ENCODE measurements around the gene ACP6. TPM values are rescaled to one million over a fixed set of nuclear protein-coding genes. Genes with fewer than 3 reads are reported as not detected.

Gene ACP6
- total and polyA plus RNA-seq, 10 of the 15 experiments (the other 5 are each of a cell fraction or from before 2014, with no cell fraction given), result 3.1 to 19.7 (median 9.4) TPM

DNA sequence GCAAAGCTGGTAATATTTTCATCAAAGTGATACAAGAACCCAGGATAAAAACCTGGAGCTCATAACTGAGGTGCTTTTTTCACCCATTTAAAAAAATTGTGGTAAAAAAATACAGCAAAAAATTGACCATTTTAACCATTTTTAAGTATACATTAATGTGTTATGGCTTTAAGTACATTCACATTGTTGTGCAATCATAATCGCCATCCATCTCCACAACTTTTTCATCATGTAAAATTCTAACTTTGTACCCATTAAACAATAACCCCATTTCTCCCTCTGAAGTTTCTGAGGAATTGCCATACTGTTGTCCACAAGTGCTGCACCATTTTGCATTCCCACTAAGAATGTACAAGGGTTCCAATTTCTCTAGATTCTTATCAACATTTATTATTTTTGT, 36.6 kb downstream of the ACP6 start:
- H3K9me3 ChIP-seq (replicated peaks; ENCODE audit: control insufficient read depth, insufficient read depth, low read length), result no peaks in the 10 kb centered on the region
- no peaks in the 10 kb centered on the region for H4K20me1 ChIP-seq (ENCODE audit: control insufficient read depth, insufficient read depth)
- H3K36me3 ChIP-seq (ENCODE audit: control insufficient read depth in 2 of 2, insufficient read depth in 2 of 2, low read length in 1 of 2), result no peaks in the 10 kb centered on the region
- intact Hi-C loops (cut with micrococcal nuclease; ENCODE audit: unreplicated experiment) (no loop called here), in situ Hi-C loops (cut with MboI) (loop anchor here (10.0 kb wide), 1 partner anchor 359 kb away; no protein-coding TSS in a partner anchor)
- H2AFZ ChIP-seq (ENCODE audit: control insufficient read depth, low read depth, low read length), result no peak overlapping the region
- no peaks in the 10 kb centered on the region for H3K27me3 ChIP-seq (replicated peaks in 1 of 2; ENCODE audit: control insufficient read depth in 2 of 2, insufficient read depth in 2 of 2, low read length in 1 of 2)
- no peak for DNase-seq (ENCODE audit: low read depth, low spot score)
- ATAC-seq, result no peak
- H3K27ac ChIP-seq (ENCODE audit: control insufficient read depth, insufficient read depth), result no peak overlapping the region
- TF ChIP-seq, protein P1, sequence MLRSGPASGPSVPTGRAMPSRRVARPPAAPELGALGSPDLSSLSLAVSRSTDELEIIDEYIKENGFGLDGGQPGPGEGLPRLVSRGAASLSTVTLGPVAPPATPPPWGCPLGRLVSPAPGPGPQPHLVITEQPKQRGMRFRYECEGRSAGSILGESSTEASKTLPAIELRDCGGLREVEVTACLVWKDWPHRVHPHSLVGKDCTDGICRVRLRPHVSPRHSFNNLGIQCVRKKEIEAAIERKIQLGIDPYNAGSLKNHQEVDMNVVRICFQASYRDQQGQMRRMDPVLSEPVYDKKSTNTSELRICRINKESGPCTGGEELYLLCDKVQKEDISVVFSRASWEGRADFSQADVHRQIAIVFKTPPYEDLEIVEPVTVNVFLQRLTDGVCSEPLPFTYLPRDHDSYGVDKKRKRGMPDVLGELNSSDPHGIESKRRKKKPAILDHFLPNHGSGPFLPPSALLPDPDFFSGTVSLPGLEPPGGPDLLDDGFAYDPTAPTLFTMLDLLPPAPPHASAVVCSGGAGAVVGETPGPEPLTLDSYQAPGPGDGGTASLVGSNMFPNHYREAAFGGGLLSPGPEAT (IDR thresholded peaks at IDR 0.05; ENCODE audit: low read depth), result no peak
- TF ChIP-seq MYB (IDR thresholded peaks at IDR 0.05; ENCODE audit: borderline replicate concordance, low read depth, low read length), result no peak
- TF ChIP-seq ZNF622 (IDR thresholded peaks at IDR 0.05), result no peak
- H3K79me2 ChIP-seq (ENCODE audit: control insufficient read depth, insufficient read depth, low read length), result no peaks in the 10 kb centered on the region
- no TSS peak for BruUV-seq (replicated peaks)
- H3K4me2 ChIP-seq (ENCODE audit: control insufficient read depth, insufficient read depth), result no peak overlapping the region
- RAD21 ChIA-PET (ENCODE audit: unreplicated experiment), result no interaction called here
- POLR2A ChIA-PET, result no interaction called here
- H3K9ac ChIP-seq (ENCODE audit: control insufficient read depth, insufficient read depth, low read length), result no peak overlapping the region
- CTCF ChIA-PET, result interaction anchor here (0.6 to 0.8 kb wide), 2 partner anchors 12 to 258 kb away, joined by 3 read pairs; no protein-coding TSS in a partner anchor
- FAIRE-seq, result no peak
- no peak overlapping the region for H3K4me3 ChIP-seq
- H3K4me1 ChIP-seq (ENCODE audit: control insufficient read depth, insufficient read depth, low read length), result no peaks in the 10 kb centered on the region
- WGBS (ENCODE audit: insufficient coverage, insufficient replicate concordance, low lambda C conversion rate, missing lambda C conversion rate), result 58% methylated on average over 1 of the region's 1 CpG
- SMC1A ChIA-PET (ENCODE audit: uncharacterized antibody, unreplicated experiment), result no interaction called here

DNA sequence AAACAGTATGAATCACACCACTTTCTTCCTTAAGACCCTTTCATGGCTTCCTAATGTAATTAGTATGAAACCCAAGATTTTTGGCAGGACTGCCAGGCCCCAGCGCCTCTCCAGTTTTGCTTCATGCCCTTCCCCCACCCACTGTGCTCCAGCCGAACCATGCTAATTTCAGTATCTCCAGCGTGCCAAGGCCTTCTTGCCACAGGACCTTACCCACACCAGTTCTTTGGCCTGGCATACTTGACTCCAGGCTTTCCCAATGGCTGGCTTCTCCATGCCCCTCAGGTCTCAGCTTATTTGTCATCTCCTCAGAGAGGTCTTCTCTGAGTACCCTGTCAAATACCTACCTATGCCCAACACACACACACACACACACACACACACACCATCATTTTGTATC, 38.5 kb downstream of the ACP6 start:
- H3K9ac ChIP-seq (ENCODE audit: control insufficient read depth, insufficient read depth, low read length), result no peak overlapping the region
- H3K4me2 ChIP-seq (ENCODE audit: control insufficient read depth, insufficient read depth), result no peak overlapping the region
- no peak overlapping the region for H3K4me3 ChIP-seq
- no peak for DNase-seq (ENCODE audit: low read depth, low spot score)
- no peak for ATAC-seq
- H2AFZ ChIP-seq (ENCODE audit: control insufficient read depth, low read depth, low read length), result no peak overlapping the region
- 75% methylated on average over 3 of the region's 3 CpGs for WGBS (ENCODE audit: insufficient coverage, insufficient replicate concordance, low lambda C conversion rate, missing lambda C conversion rate)
- ChIA-PET POLR2A (no interaction called here), SMC1A (ENCODE audit: uncharacterized antibody, unreplicated experiment) (no interaction called here), CTCF (interaction anchor here (3.4 kb wide), 1 partner anchor 9 kb away, joined by 16 read pairs; no protein-coding TSS in a partner anchor), RAD21 (ENCODE audit: unreplicated experiment) (no interaction called here)
- intact Hi-C loops (cut with micrococcal nuclease; ENCODE audit: unreplicated experiment) (no loop called here), in situ Hi-C loops (cut with MboI) (loop anchor here (10.0 kb wide), 1 partner anchor 357 kb away; no protein-coding TSS in a partner anchor)
- H3K36me3 ChIP-seq (ENCODE audit: control insufficient read depth in 2 of 2, insufficient read depth in 2 of 2, low read length in 1 of 2), result no peaks in the 10 kb centered on the region
- no peaks in the 10 kb centered on the region for H3K27me3 ChIP-seq (replicated peaks in 1 of 2; ENCODE audit: control insufficient read depth in 2 of 2, insufficient read depth in 2 of 2, low read length in 1 of 2)
- H3K9me3 ChIP-seq (replicated peaks; ENCODE audit: control insufficient read depth, insufficient read depth, low read length), result no peaks in the 10 kb centered on the region
- TF ChIP-seq RAD21 (IDR thresholded peaks at IDR 0.05; ENCODE audit: insufficient read depth, low read depth, low read length) (no peak), NR2F1 (conservative IDR thresholded peaks at IDR 0.05) (no peak), EGR1 (IDR thresholded peaks at IDR 0.05; ENCODE audit: borderline replicate concordance in 1 of 2, low read depth in 2 of 2, low read length in 2 of 2) (no peak), POLR2A (IDR thresholded peaks at IDR 0.05; ENCODE audit: low read depth, low read length) (no peak), SRF (IDR thresholded peaks at IDR 0.05; ENCODE audit: low read depth in 2 of 2, low read length in 2 of 2) (no peak), HDAC6 (IDR thresholded peaks at IDR 0.05; ENCODE audit: unreplicated experiment) (no peak), GABPA (IDR thresholded peaks at IDR 0.05; ENCODE audit: low read depth) (no peak), SUPT20H (IDR thresholded peaks at IDR 0.05; ENCODE audit: borderline replicate concordance, control insufficient read depth, low read depth, low read length) (no peak), MTA3 (IDR thresholded peaks at IDR 0.05; ENCODE audit: borderline replicate concordance, low read length) (no peak)
- TF ChIP-seq, protein P2, sequence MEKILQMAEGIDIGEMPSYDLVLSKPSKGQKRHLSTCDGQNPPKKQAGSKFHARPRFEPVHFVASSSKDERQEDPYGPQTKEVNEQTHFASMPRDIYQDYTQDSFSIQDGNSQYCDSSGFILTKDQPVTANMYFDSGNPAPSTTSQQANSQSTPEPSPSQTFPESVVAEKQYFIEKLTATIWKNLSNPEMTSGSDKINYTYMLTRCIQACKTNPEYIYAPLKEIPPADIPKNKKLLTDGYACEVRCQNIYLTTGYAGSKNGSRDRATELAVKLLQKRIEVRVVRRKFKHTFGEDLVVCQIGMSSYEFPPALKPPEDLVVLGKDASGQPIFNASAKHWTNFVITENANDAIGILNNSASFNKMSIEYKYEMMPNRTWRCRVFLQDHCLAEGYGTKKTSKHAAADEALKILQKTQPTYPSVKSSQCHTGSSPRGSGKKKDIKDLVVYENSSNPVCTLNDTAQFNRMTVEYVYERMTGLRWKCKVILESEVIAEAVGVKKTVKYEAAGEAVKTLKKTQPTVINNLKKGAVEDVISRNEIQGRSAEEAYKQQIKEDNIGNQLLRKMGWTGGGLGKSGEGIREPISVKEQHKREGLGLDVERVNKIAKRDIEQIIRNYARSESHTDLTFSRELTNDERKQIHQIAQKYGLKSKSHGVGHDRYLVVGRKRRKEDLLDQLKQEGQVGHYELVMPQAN (conservative IDR thresholded peaks at IDR 0.05), result no peak
- TF ChIP-seq, protein P3, sequence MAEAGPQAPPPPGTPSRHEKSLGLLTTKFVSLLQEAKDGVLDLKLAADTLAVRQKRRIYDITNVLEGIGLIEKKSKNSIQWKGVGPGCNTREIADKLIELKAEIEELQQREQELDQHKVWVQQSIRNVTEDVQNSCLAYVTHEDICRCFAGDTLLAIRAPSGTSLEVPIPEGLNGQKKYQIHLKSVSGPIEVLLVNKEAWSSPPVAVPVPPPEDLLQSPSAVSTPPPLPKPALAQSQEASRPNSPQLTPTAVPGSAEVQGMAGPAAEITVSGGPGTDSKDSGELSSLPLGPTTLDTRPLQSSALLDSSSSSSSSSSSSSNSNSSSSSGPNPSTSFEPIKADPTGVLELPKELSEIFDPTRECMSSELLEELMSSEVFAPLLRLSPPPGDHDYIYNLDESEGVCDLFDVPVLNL (IDR thresholded peaks at IDR 0.05; ENCODE audit: low read depth, low read length), result no peak
- H4K20me1 ChIP-seq (ENCODE audit: control insufficient read depth, insufficient read depth), result no peaks in the 10 kb centered on the region
- no peak for FAIRE-seq
- H3K79me2 ChIP-seq (ENCODE audit: control insufficient read depth, insufficient read depth, low read length), result no peaks in the 10 kb centered on the region
- no TSS peak for BruUV-seq (replicated peaks)
- H3K27ac ChIP-seq (ENCODE audit: control insufficient read depth, insufficient read depth), result no peak overlapping the region
- H3K4me1 ChIP-seq (ENCODE audit: control insufficient read depth, insufficient read depth, low read length), result no peaks in the 10 kb centered on the region
